ENCODE measurements around the gene SLAMF9.

The SLAMF9 gene

GRCh38 chr1:159987186-159987585 is 33.1 kb upstream of the SLAMF9 start (continued):
- TF ChIP-seq ZNF8 (CRISPR knock-in tag; IDR thresholded peaks at IDR 0.05) (no peak), RARB (CRISPR knock-in tag; IDR thresholded peaks at IDR 0.05) (no peak), CSDC2 (CRISPR knock-in tag; IDR thresholded peaks at IDR 0.05) (no peak), CREB5 (CRISPR knock-in tag; IDR thresholded peaks at IDR 0.05; ENCODE audit: low read depth) (no peak), ZNF70 (CRISPR knock-in tag; IDR thresholded peaks at IDR 0.05) (no peak)

GRCh38 chr1:159986531-159986930 is 32.5 kb upstream of the SLAMF9 start:
- ATAC-seq: no peak
- TF ChIP-seq TSHZ2 (CRISPR knock-in tag; IDR thresholded peaks at IDR 0.05) (no peak), PPARA (CRISPR knock-in tag; IDR thresholded peaks at IDR 0.05; ENCODE audit: borderline replicate concordance) (no peak), ZFP30 (CRISPR knock-in tag; IDR thresholded peaks at IDR 0.05) (no peak)

GRCh38 chr1:159986093-159986492 is 32.1 kb upstream of the SLAMF9 start:
- TF ChIP-seq CSDC2 (CRISPR knock-in tag; IDR thresholded peaks at IDR 0.05) (no peak), PPARA (CRISPR knock-in tag; IDR thresholded peaks at IDR 0.05; ENCODE audit: borderline replicate concordance) (no peak), BACH2 (CRISPR knock-in tag; IDR thresholded peaks at IDR 0.05; ENCODE audit: borderline replicate concordance) (no peak)
- ATAC-seq: no peak

GRCh38 chr1:159985473-159985872 is 31.4 kb upstream of the SLAMF9 start:
- ATAC-seq: no peak
- TF ChIP-seq SNAI2 (CRISPR knock-in tag; IDR thresholded peaks at IDR 0.05) (no peak), PATZ1 (CRISPR knock-in tag; IDR thresholded peaks at IDR 0.05; ENCODE audit: borderline replicate concordance) (no peak), CSRNP3 (CRISPR knock-in tag; IDR thresholded peaks at IDR 0.05) (no peak), ZFP3 (CRISPR knock-in tag; IDR thresholded peaks at IDR 0.05) (no peak), ISL1 (CRISPR knock-in tag; IDR thresholded peaks at IDR 0.05) (no peak), GLIS3 (CRISPR knock-in tag; IDR thresholded peaks at IDR 0.05) (no peak), POU6F1 (CRISPR knock-in tag; IDR thresholded peaks at IDR 0.05; ENCODE audit: borderline replicate concordance, low read depth) (no peak), BACH2 (CRISPR knock-in tag; IDR thresholded peaks at IDR 0.05; ENCODE audit: borderline replicate concordance) (no peak), ZNF8 (CRISPR knock-in tag; IDR thresholded peaks at IDR 0.05) (no peak)

- ATAC-seq: no peak
- no peak for TF ChIP-seq ZNF8 (CRISPR knock-in tag; IDR thresholded peaks at IDR 0.05)
- no peak for TF ChIP-seq ZFP3 (CRISPR knock-in tag; IDR thresholded peaks at IDR 0.05)
- no peak for TF ChIP-seq POU6F1 (CRISPR knock-in tag; IDR thresholded peaks at IDR 0.05; ENCODE audit: borderline replicate concordance, low read depth)
- no peak for TF ChIP-seq PATZ1 (CRISPR knock-in tag; IDR thresholded peaks at IDR 0.05; ENCODE audit: borderline replicate concordance)
- no peak for TF ChIP-seq ARNTL (CRISPR knock-in tag; IDR thresholded peaks at IDR 0.05; ENCODE audit: borderline replicate concordance, low read depth)
- TF ChIP-seq ZC3H10 (CRISPR knock-in tag; IDR thresholded peaks at IDR 0.05): no peak
- no peak for TF ChIP-seq ZNF70 (CRISPR knock-in tag; IDR thresholded peaks at IDR 0.05)
- no peak for TF ChIP-seq TOX (CRISPR knock-in tag; IDR thresholded peaks at IDR 0.05; ENCODE audit: borderline replicate concordance)
- TF ChIP-seq SNAI2 (CRISPR knock-in tag; IDR thresholded peaks at IDR 0.05): no peak
- TF ChIP-seq CREB5 (CRISPR knock-in tag; IDR thresholded peaks at IDR 0.05; ENCODE audit: low read depth): no peak
- TF ChIP-seq ISL1 (CRISPR knock-in tag; IDR thresholded peaks at IDR 0.05): no peak
- TF ChIP-seq BACH2 (CRISPR knock-in tag; IDR thresholded peaks at IDR 0.05; ENCODE audit: borderline replicate concordance): no peak
- TF ChIP-seq PPARA (CRISPR knock-in tag; IDR thresholded peaks at IDR 0.05; ENCODE audit: borderline replicate concordance): no peak
Measured at GRCh38 chr1:159983681-159984080, 29.6 kb upstream of the SLAMF9 start.
